Right cardiac atrium (tissue), 5 donors: ENCODE measurements around the gene NPW. TPM values are rescaled to one million over a fixed set of nuclear protein-coding genes. Genes with fewer than 3 reads are reported as not detected.

Source experiments
- ATAC-seq, 2 donors: fragments of 200-7000 bp; cut with Tn5 transposase; one replicate each; pipeline versions ENCODE4 v1.8.0 to v1.9.1; 2020; ENCODE audit warnings: moderate library complexity in 2 of 2, mild to moderate bottlenecking in 1 of 2
- DNase-seq, 3 donors: peaks; one replicate each; pipeline ENCODE4 v3.0.0-alpha.2; 2020
- H3K27ac ChIP-seq: one replicate; pipeline ENCODE4 v1.5.1; 2013; ENCODE audit warnings: mild to moderate bottlenecking, low read length, control low read depth, moderate library complexity
- H3K27me3 ChIP-seq: one replicate; pipeline ENCODE4 v1.6.1; 2013; ENCODE audit not compliant: control insufficient read depth, insufficient read depth
- H3K4me1 ChIP-seq: one replicate; pipeline ENCODE4 v1.6.1; 2013; ENCODE audit warnings: low read length; ENCODE audit not compliant: control insufficient read depth, insufficient read depth
- H3K4me3 ChIP-seq: one replicate; pipeline ENCODE4 v1.5.1; 2013; ENCODE audit warnings: low read length, control low read depth
- H3K9me3 ChIP-seq: one replicate; pipeline ENCODE4 v1.6.1; 2013; ENCODE audit warnings: low read length; ENCODE audit not compliant: control insufficient read depth
- WGBS: extraction: QIAGEN DNeasy Blood & Tissue Kit; methylation state at CpG from one replicate; pipeline ENCODE4 v1.1.7; 2013; 5-methylcytosine and 5-hydroxymethylcytosine counted together
- intact Hi-C, 4 donors: fragments of 100-400 bp; cut with DNase I; formaldehyde crosslinking; loops; one replicate each; pipeline versions ENCODE4 v1.11.0 to v1.14.0; 2022 to 2023
- polyA plus RNA-seq: library from polyadenylated mRNA; stranded (reverse); fragments of 200-250 nt; gene quantifications from one replicate; pipeline ENCODE4 v1.2.3, GENCODE V29; 2013
- total RNA-seq, 4 donors: library from RNA; stranded (reverse); fragmentation: NEBNext Ultra II Directional; extraction: Animal tissue kit (Norgen Biotek cat#: 25700); gene quantifications; one replicate each; pipeline ENCODE4 v1.2.1, GENCODE V29; 2021
- donor health status: healthy with polysubstance abuse.
- donor health status: DM: no; HTN: yes; CAD: no.
- donor health status: DM: no; HTN: no; CAD: no.
- donor health status: DM: no; HTN: yes; CAD: no; lungs with severe emphysema.
- donor health status: DM: yes; HTN: yes; CAD: no.

Gene NPW
- total and polyA plus RNA-seq, 5 donors, result not detected

GRCh38 chr16:2039274-2040031 is 19.9 kb downstream of the NPW start:
- no peak overlapping the region for H3K4me3 ChIP-seq
- peak overlapping the region; percentile 76 for H3K27ac ChIP-seq
- DNase-seq, result peak; percentile 86 to 95 (median 94)
- intact Hi-C loops, result no loop called here
- ATAC-seq, result peak; percentile 43 to 54
- no peaks in the 10 kb centered on the region for H3K27me3 ChIP-seq
- H3K9me3 ChIP-seq, result no peaks in the 10 kb centered on the region
- H3K4me1 ChIP-seq, result peaks cover 12% of the 10 kb centered on the region
- WGBS, result 38% methylated on average over 29 of the region's 29 CpGs

GRCh38 chr16:2040041-2040786 is 20.6 kb downstream of the NPW start:
- no peak overlapping the region for H3K4me3 ChIP-seq
- ATAC-seq, result peak; percentile 0
- DNase-seq, result peak; percentile 55 to 77 (median 76)
- H3K9me3 ChIP-seq, result no peaks in the 10 kb centered on the region
- no peaks in the 10 kb centered on the region for H3K27me3 ChIP-seq
- peaks cover 12% of the 10 kb centered on the region for H3K4me1 ChIP-seq
- H3K27ac ChIP-seq, result peak overlapping the region; percentile 76
- 62% methylated on average over 24 of the region's 24 CpGs for WGBS
- intact Hi-C loops, result no loop called here

GRCh38 chr16:2040787-2041522 is 21.4 kb downstream of the NPW start:
- Histone ChIP-seq H3K4me3 (no peak overlapping the region), H3K9me3 (no peaks in the 10 kb centered on the region), H3K4me1 (peaks cover 12% of the 10 kb centered on the region), H3K27ac (no peak overlapping the region), H3K27me3 (no peaks in the 10 kb centered on the region)
- DNase-seq (peak in 1 of 3 donors; percentile 61), ATAC-seq (no peak)
- WGBS, result 68% methylated on average over 20 of the region's 20 CpGs
- intact Hi-C loops, result no loop called here

- whole genome bisulfite sequencing, result 48% methylated on average over 22 of the region's 22 CpGs
- peaks cover 12% of the 10 kb centered on the region for H3K4me1 ChIP-seq
- H3K4me3 ChIP-seq, result no peak overlapping the region
- no peak overlapping the region for H3K27ac ChIP-seq
- intact Hi-C loops, result no loop called here
- DNase-seq (peak; percentile 56 to 85 (median 83)), ATAC-seq (peak; percentile 5 to 25)
- no peaks in the 10 kb centered on the region for H3K27me3 ChIP-seq
- no peaks in the 10 kb centered on the region for H3K9me3 ChIP-seq
Observed at GRCh38 chr16:2042171-2042985, 22.8 kb downstream of the NPW start.

- no peak overlapping the region for H3K4me3 ChIP-seq
- intact Hi-C loops, result no loop called here
- H3K27me3 ChIP-seq, result no peaks in the 10 kb centered on the region
- no peak overlapping the region for H3K27ac ChIP-seq
- peaks cover 12% of the 10 kb centered on the region for H3K4me1 ChIP-seq
- H3K9me3 ChIP-seq, result no peaks in the 10 kb centered on the region
- no peak for ATAC-seq
- 76% methylated on average over 11 of the region's 11 CpGs for WGBS
- DNase-seq, result peak in 1 of 3 donors; percentile 54
Observed at GRCh38 chr16:2042986-2043666, 23.5 kb downstream of the NPW start.

GRCh38 chr16:2043667-2044451 is 24.3 kb downstream of the NPW start:
- H3K9me3 ChIP-seq, result no peaks in the 10 kb centered on the region
- H3K27ac ChIP-seq, result no peak overlapping the region
- H3K4me1 ChIP-seq, result peaks cover 12% of the 10 kb centered on the region
- DNase-seq (peak; percentile 77 to 87 (median 84)), ATAC-seq (peak in 1 of 2 donors; percentile 25)
- H3K4me3 ChIP-seq, result no peak overlapping the region
- H3K27me3 ChIP-seq, result no peaks in the 10 kb centered on the region
- WGBS, result 47% methylated on average over 26 of the region's 26 CpGs
- intact Hi-C loops, result no loop called here

- Histone ChIP-seq H3K27ac (no peak overlapping the region), H3K27me3 (no peaks in the 10 kb centered on the region), H3K9me3 (no peaks in the 10 kb centered on the region), H3K4me3 (no peak overlapping the region), H3K4me1 (peaks cover 9% of the 10 kb centered on the region)
- WGBS, result 81% methylated on average over 22 of the region's 22 CpGs
- intact Hi-C loops, result no loop called here
- ATAC-seq (no peak), DNase-seq (peak in 1 of 3 donors; percentile 48)
Observed at GRCh38 chr16:2044541-2044940, 25.0 kb downstream of the NPW start.

GRCh38 chr16:2045965-2046892 is 26.6 kb downstream of the NPW start:
- Histone ChIP-seq H3K4me1 (peaks cover 4% of the 10 kb centered on the region), H3K27ac (no peak overlapping the region), H3K9me3 (no peaks in the 10 kb centered on the region), H3K4me3 (no peak overlapping the region), H3K27me3 (no peaks in the 10 kb centered on the region)
- intact Hi-C loops, result no loop called here
- ATAC-seq, result no peak
- 89% methylated on average over 21 of the region's 21 CpGs for WGBS
- DNase-seq, result peak in 1 of 3 donors; percentile 57

GRCh38 chr16:2046893-2047329 is 27.3 kb downstream of the NPW start:
- Histone ChIP-seq H3K27ac (peak overlapping the region; percentile 44), H3K4me3 (peak overlapping the region; percentile 91), H3K27me3 (no peaks in the 10 kb centered on the region), H3K4me1 (peaks cover 4% of the 10 kb centered on the region), H3K9me3 (no peaks in the 10 kb centered on the region)
- DNase-seq (peak in 1 of 3 donors; percentile 11), ATAC-seq (no peak)
- intact Hi-C loops, result no loop called here
- 19% methylated on average over 8 of the region's 8 CpGs for WGBS
